Activated T-cell treated with anti-CD3 and anti-CD28 coated beads for 4 hours (primary cell): Measurements from ENCODE around the gene PIK3IP1.
"Not testable (repeated sequence)": the region's sequence is repeated elsewhere in the genome, so short reads cannot be mapped to it uniquely, and the experiment has no call there.

Source experiments
- DNase-seq: peaks from one replicate; pipeline ENCODE4 v3.0.0-alpha.2; 2020

The PIK3IP1 gene

DNA sequence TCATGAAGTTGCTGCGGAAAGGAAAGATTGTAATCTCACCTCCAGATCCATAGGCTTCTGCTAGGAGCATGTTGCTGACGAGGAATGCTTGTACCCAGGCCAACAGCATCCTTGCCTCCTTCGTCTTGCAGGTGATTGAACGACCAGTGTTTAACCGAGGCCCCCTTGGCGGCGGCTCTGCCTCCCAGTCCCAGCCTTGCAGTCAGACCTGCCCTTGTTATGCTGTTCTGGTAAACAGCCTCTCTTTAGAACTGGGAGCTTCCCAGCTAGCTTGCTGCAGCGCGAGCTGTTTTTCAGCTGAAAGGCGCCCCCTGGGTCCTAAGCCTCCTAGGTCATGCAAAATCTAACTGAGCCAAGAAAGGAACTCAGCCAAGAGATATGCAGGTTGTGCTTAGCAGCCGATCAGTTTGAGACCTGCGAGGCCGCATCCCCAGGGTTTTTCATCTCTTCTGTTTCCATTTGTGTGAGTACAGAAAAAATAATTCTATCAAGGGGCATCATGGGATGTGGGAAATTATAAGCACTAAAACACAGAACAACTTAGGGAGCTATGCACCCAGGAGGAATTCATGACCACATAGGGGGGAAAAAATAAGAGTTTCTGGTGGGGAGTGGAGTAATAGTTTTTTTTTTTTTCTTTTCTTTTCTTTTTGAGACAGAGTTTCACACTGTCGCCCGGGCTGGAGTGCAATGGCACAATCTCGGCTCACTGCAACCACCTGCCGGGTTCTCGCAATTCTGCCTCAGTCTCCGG, at the start of gene PIK3IP1:
Gene PIK3IP1, minus strand, starts transcription at position 253 of the 754 bp plus-strand sequence. Its CDS starts 144 bp downstream, at position 109.
- DNase-seq: peak; percentile 77

DNA sequence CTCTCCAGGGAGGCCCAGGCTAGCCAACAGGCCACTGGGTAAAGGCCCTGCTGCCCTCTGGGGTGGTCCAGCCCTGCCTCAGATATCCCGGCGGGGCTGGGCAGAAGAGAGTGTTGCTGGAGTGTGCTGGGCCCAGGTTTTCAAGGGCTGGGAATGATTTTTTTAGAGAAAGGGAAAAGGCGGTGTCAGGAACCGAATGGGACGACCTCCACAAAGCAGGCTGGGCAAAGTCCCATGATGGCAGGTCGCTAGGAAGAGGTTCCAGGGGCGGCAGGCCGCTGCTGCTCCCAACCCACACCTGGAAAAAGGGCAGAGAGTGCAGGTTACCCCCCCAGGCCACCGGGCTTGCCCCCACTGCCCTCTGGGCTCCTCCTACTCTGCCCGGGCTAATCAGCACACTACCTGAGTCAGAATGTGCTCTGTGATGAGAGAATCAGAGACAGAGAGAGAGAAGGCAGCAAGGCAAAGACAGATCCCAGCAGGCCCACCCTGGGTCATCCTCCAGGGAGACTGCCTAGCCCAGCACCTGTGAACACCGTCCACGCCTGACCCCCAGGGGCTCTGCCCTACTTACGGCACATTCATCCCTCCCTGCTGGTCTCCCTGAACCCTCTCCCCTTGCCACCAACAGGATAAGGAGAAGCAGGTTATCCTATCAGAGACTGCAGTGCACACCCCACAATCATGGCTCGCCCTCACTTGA, 49.2 kb upstream of the PIK3IP1 start:
- no peak for DNase-seq

DNA sequence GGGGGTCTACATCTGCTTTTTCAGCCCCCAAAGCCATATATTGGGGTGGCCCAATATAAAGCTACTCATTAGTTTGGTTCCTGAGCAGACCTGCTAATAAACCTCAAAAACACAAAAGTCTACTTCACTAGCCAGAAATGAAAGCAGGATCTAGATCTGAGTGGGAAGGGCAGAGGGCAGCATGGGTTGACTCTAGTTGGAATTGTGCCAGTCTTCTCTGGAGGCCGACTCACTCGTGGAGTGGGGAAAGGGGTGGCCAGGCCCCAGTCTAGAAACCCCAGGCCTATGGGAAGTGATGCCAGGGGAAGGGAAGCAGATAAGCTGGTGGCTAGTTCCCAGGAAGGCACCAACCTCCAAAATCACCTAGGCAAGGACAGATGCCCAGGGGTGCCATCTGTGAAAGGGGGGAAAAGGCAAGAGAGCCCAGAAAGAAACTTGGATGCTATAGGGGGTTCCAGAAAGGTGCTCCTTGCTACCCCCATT, 48.5 kb upstream of the PIK3IP1 start:
- no peak for DNase-seq

- DNase-seq: no peak
Measured at GRCh38 chr22:31340360-31340759, 48.1 kb upstream of the PIK3IP1 start.

- no peak for DNase-seq
Measured at GRCh38 chr22:31339148-31339832, 47.0 kb upstream of the PIK3IP1 start.

DNA sequence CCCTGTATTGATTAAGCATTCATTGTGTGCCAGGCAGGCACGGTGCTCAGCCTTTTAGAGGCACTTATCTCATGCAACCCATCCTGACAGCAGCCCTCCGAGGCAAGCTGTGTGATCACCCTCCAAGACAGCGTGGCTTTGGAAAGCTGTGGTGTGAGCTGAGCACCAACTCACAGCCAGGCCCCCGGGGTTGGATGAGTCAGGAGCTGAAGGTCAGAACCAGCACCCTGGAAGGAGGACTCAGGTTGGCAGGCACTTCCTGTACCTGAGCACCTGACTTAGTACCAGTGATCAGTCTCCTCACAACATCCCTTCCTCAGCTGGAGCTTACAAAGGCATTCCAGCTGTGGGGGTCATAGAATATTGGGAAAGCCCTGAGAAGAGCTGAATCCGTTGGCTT, 44.9 kb upstream of the PIK3IP1 start:
- no peak for DNase-seq

DNA sequence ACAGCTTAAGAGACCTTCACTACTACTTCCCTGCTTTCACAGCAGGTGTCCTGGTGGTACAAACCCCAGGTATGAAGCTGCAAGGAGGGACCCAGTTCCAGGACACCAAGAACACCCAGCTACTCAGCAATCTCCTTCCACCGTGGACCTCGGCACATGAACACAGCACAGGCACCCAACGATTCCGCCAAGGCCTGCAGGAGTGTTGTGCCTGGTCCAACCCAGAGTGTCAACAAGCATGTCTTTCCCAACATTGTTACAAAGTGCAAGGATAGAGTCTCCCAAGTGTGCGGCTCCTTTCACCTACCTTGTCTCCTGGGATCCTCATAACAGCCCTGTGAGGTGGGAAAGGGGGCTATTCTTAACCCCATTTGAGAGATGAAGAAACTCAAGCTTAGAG, 42.0 kb upstream of the PIK3IP1 start:
- no peak for DNase-seq

DNA sequence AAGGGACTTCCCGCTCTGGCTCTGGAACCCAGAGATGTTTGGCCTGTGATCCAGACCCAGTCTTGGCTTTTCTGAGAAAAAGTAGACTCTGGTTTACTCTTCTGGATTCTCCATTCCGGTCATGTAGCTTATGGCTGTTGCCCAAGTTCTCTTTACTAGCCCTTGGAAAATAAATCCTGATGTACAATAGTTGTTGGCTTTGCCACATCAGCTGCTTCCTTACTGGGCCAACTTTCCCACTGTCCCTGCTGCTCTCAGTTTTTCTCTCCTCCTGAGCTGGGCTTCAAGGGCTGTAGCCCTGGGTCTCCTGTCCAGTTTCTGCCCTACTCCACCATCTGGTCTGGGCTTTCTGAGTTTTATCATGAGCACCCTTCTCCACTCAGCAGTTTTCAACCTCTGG, 41.4 kb upstream of the PIK3IP1 start:
- no peak for DNase-seq

DNA sequence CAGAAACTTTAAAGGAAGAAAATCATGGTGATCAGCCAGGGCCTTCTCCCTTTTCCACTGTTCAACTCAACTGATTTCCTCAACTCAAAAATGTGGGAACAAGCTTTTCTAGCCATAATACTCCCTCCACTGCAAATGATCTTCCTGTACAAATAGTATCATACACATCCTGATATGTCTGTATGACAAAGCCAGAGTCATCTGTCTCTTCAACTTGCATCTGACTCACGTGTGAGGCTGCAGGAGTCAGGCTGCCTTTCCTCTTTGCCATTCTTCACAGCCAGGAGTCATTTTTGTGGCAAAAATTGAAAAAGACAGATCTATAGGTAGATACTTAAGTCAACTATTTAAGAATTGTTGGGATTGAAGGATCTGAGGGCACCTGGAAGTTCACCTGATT, 40.6 kb upstream of the PIK3IP1 start:
- no peak for DNase-seq

- no peak for DNase-seq
Measured at GRCh38 chr22:31332010-31332409, 39.7 kb upstream of the PIK3IP1 start.

DNA sequence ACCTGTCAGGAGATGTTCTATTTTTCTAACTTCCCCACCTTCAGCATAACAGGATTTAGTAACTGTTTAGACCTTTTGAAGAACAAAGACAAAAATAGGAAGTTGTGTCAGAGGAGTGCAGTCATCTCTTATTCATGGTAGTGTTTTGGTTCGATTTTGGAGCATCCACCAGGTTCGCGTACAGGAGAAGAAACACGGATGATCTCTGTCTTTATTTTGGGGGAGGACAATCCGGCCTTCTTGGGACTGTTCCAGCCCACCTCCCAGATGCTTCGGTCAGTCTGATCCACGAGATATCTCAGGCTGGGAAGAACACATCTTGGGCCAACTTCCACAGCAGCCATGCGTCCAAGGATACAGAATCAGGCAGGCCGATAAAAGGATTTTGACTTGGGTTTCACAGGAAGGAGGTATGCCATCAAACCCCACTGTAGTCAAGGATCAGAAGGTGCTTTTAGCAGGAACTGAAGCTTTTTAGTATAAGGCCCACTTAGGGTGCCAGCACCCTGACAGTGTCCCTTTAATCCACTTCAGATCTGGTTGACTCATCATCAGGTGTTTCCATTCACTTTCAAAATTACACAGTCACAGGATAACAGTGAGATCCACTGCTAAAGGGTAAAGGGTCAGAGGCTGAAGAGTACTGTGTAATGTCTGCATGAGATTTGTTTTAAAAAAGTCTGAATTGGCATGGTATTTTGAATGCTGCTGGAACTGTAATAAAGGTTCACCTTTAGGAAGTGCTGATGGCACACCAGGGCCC, 37.3 kb upstream of the PIK3IP1 start:
- DNase-seq: no peak

DNA sequence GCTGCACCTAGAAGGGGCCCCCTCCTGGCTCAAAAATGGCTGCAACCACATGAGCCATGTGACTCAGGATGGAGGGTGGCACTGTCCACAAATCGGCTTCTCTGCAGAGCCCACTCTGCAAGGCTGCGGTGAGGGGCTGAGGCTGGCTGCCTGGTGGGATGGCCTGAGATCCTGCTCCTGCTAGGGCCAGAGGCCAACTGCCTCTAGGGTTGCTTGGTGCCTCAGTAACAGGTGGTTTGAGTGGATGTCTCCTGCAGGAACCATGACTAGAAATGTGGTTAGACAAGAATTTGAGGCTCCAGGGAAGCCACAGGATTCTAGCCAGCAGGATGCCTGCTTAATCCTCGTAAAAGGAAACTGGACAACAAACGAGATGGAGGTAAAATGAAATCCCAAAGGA, 36.7 kb upstream of the PIK3IP1 start:
- no peak for DNase-seq

GRCh38 chr22:31328544-31328960, 36.3 kb upstream of the PIK3IP1 start:
- DNase-seq: no peak

- DNase-seq: no peak
Measured at GRCh38 chr22:31327806-31328543, 35.7 kb upstream of the PIK3IP1 start.

DNA sequence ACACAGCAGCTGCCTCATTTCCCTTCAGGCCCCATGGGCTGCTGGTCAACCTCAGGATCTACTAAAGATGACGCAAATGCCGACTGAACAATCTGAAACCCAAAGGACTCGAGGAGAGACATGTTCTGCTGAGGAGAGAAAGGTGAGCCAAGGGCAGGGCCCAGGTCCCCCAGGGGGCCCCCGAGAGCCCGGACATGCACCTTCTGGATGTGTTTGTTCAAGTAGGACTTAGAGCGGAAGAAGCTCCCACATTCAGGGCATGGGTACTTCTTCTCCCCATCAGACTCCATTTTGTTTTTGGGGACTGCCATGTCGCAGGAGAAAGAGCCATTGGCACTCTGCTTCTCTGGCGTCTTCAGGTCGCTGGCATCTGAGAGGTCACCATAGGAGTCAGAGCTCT, 34.6 kb upstream of the PIK3IP1 start:
- DNase-seq: no peak

GRCh38 chr22:31323578-31324550, 31.6 kb upstream of the PIK3IP1 start:
- DNase-seq: no peak

GRCh38 chr22:31321421-31321820, 29.1 kb upstream of the PIK3IP1 start:
- DNase-seq: no peak

GRCh38 chr22:31314220-31314619, 21.9 kb upstream of the PIK3IP1 start:
- not testable (repeated sequence) for DNase-seq

DNA sequence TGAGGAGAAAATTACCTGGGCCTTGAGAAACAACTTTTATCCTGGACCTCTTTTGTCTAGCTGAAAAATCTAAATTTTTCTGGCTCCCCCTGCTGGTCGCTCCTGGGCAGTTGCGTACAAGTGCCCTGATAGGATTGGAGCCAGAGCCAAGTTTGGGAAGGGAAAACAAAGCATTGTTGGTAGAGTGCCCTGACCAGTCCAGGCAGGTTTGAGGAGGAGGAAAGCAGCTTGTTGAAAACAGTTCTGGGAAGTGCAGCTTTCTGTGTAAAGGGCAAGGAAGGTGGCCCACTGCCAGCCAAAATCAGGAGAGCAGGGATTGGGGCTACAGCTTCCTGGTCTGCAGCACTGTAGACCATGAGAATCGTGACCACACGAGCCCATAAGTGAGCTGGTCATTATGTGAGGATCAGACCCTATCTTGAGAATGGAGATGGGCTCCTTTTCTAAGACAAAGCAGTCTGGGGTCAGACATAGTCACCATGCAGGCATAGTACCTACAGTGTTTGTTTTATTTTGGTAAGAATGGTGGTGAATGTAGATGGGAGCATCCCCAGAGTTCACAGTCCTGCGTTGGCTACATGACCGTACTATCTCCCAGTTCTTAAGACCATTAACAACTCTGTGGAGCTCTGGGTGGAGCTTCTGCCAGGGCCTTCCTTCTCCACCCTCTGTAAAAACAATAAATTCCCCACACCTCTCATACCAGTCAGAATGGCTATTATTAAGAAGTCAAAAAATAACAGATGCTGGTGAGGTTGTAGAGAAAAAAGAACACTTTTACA, 21.3 kb upstream of the PIK3IP1 start:
- DNase-seq: peak; percentile 63

- no peak for DNase-seq
Measured at GRCh38 chr22:31308181-31308580, 15.9 kb upstream of the PIK3IP1 start.
